ENCODE measurements around the gene CLK3.

DNA sequence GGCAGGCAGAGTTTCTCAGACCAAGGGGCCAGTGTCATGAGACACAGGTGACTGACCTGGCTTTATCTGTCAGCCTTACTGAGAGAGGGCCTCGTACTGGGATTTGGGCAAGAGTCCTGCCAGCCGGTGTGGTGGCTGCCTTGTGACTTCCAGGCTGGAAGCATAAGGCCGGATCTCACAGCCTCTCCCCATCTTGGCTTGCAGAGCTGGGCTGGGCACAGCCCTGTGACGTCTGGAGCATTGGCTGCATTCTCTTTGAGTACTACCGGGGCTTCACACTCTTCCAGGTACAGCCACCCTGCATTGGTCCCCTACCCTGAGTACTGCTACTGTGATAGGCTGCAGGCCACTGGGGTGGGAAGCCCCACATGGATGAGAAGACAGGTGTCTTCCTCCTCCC, 12.1 kb downstream of the CLK3 start:
- TF ChIP-seq, protein P1, sequence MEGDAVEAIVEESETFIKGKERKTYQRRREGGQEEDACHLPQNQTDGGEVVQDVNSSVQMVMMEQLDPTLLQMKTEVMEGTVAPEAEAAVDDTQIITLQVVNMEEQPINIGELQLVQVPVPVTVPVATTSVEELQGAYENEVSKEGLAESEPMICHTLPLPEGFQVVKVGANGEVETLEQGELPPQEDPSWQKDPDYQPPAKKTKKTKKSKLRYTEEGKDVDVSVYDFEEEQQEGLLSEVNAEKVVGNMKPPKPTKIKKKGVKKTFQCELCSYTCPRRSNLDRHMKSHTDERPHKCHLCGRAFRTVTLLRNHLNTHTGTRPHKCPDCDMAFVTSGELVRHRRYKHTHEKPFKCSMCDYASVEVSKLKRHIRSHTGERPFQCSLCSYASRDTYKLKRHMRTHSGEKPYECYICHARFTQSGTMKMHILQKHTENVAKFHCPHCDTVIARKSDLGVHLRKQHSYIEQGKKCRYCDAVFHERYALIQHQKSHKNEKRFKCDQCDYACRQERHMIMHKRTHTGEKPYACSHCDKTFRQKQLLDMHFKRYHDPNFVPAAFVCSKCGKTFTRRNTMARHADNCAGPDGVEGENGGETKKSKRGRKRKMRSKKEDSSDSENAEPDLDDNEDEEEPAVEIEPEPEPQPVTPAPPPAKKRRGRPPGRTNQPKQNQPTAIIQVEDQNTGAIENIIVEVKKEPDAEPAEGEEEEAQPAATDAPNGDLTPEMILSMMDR (IDR thresholded peaks at IDR 0.05): no peak
- TF ChIP-seq POLR2A (IDR thresholded peaks at IDR 0.05): no peak

Data from esophagus squamous epithelium (tissue), 4 donors.